A549 (cell line): Measurements from ENCODE around the gene GRK6.

ENCODE experiments used
- CTCF ChIP-seq: fragments of >200 bp; sonication (Bioruptor Twin); formaldehyde crosslinking; IDR thresholded peaks from 3 replicates; pipeline ENCODE4 v1.5.1; 2016
- EP300 ChIP-seq, 2 experiments: fragments of >200 bp; sonication (Bioruptor Twin); formaldehyde crosslinking; IDR thresholded peaks; 2 replicates in 1 of 2; 3 replicates in 1 of 2; pipeline ENCODE4 v1.6.1; 2016 to 2017
- FOSB ChIP-seq: fragments of 250-450 bp; sonication (Bioruptor Pico); IDR thresholded peaks from 2 replicates; pipeline ENCODE4 v1.5.0; 2020; ENCODE audit warnings: mild to moderate bottlenecking, moderate library complexity
- RNF2 ChIP-seq: fragments of 200-600 bp; sonication (generic); IDR thresholded peaks from 2 replicates; pipeline ENCODE4 v1.6.1; 2016; ENCODE audit warnings: low read depth, mild to moderate bottlenecking, antibody characterized with exemption, moderate library complexity, borderline replicate concordance

GRCh38 chr5:177396078-177396477 is 30.4 kb upstream of the GRK6 start:
- no peak for TF ChIP-seq CTCF
- TF ChIP-seq EP300 (IDR thresholded peaks at IDR 0.05): no peak
- no peak for TF ChIP-seq FOSB (CRISPR knock-in tag)
- no peak for TF ChIP-seq RNF2
